ENCODE results near the gene NUP210L.

- TF ChIP-seq POLR2A (IDR thresholded peaks at IDR 0.05) (no peak), CTCF (IDR thresholded peaks at IDR 0.05) (no peak), EP300 (IDR thresholded peaks at IDR 0.05) (no peak)
These were observed 31.3 kb upstream of the NUP210L start for GRCh38 chr1:154186177-154186576.
